Omental fat pad (tissue), 4 donors: ENCODE measurements around the gene SVEP1. TPM values are rescaled to one million over a fixed set of nuclear protein-coding genes. Genes with fewer than 3 reads are reported as not detected.
A peak's percentile ranks its signal among the peaks of the same experiment; 100 is the strongest.

ENCODE experiments used
- ATAC-seq: fragments of 150-250 bp; one replicate; pipeline ENCODE4 v1.9.1; 2016; ENCODE audit warnings: mild to moderate bottlenecking, moderate library complexity; ENCODE audit not compliant: low FRiP score
- DNase-seq: peaks from one replicate; pipeline ENCODE4 v3.0.0-alpha.2; 2019; ENCODE audit warnings: low spot score
- total RNA-seq, 4 donors: library from RNA; depleted of rRNA; stranded (reverse); fragments of >200 nt; gene quantifications; one replicate each; pipeline ENCODE4 v1.1.0, GENCODE V29; 2016
- TF ChIP-seq, protein P1 (sequence below), 3 donors: fragments of 450-650 bp; IDR thresholded peaks; one replicate each; pipeline ENCODE4 v1.5.1; 2016 to 2017; ENCODE audit warnings: antibody characterized with exemption in 3 of 3, mild to moderate bottlenecking in 3 of 3, moderate library complexity in 2 of 3

SVEP1 gene
- total RNA-seq, 4 donors from 2014 or later, result 140 to 465 (median 209) TPM

DNA sequence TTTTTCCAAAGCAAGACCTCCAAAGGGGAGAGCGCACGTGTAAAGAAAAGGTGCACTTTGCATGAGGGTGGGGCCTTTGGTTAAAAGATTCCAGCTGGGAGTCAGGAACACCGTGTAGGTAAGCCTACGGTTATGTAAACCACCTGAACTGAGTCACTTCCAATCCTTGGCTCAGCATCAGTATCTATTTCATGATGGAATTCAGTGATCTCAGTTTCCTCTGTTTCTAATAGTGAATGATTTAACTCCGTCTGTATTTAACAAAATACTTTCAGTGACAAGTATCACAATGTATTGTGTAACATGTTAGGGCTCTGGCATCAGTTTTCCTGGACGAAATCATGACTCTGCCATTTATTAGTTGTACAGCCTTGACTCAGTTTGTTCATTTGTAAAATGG, 1.3 kb upstream of the SVEP1 start:
- peak; percentile 25 for ATAC-seq
- no peak for DNase-seq
- TF ChIP-seq, protein P1, sequence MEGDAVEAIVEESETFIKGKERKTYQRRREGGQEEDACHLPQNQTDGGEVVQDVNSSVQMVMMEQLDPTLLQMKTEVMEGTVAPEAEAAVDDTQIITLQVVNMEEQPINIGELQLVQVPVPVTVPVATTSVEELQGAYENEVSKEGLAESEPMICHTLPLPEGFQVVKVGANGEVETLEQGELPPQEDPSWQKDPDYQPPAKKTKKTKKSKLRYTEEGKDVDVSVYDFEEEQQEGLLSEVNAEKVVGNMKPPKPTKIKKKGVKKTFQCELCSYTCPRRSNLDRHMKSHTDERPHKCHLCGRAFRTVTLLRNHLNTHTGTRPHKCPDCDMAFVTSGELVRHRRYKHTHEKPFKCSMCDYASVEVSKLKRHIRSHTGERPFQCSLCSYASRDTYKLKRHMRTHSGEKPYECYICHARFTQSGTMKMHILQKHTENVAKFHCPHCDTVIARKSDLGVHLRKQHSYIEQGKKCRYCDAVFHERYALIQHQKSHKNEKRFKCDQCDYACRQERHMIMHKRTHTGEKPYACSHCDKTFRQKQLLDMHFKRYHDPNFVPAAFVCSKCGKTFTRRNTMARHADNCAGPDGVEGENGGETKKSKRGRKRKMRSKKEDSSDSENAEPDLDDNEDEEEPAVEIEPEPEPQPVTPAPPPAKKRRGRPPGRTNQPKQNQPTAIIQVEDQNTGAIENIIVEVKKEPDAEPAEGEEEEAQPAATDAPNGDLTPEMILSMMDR (IDR thresholded peaks at IDR 0.05), result no peak

DNA sequence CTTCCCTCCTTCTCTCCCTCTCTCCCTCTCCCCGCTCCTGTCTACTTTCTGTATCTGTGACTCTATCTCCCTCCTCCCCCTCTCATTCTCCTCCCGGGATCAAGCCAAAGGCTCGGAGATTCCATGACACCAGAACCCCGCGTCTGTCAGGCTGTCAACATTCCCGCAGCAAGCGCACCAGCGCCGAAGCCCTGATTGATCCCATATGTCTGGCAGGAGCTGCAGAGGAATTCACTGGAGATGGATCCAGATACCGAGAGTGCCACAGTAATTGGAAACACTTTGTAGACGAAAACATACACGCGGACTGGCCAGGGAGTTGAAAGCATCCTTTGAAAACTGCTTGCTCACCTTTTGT, 300 bp upstream of the SVEP1 start:
- ATAC-seq (peak; percentile 12), DNase-seq (no peak)
- TF ChIP-seq, protein P1 (IDR thresholded peaks at IDR 0.05), result no peak

DNA sequence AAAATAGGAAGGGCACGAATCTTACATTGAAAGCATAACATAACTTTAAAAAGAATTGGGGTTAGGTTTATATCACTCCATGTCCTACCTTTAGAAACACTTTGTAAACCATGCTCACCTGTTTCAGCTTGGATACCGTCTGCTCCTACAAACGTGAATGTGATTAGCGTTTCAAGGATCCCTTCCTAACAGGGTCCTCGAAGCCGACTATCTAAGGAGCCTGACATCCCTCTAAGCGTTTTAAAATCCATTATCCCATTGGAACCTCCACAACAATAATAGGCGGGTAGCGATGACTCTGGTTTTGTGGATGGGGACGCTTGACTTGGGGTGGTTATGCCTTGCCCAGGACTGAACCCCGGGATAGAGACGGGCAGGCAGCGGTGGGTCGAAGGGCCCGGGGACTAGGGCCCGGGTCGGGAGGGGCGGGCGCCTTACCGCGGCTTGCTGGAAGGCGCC, 937 bp downstream of the SVEP1 start:
- no peak for DNase-seq
- TF ChIP-seq, protein P1 (IDR thresholded peaks at IDR 0.05), result no peak
- ATAC-seq, result peak; percentile 27

DNA sequence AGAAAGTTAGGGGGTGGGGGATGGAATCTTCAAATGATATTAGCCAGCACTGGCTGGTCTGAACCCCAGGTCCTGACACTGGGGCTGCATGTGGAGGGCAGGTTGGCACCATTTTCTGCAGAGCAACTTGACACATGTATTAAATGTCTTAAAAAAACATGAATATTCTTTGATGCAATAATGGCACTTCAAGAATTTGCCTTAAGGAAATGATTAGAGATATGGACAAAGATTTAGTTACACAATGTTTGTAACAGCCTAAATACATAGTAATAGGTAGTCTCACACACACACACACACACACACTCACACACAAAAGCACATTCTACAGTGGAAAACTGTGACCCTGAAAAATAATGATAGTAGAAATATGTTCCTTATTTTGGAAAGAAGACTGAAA, 3.6 kb downstream of the SVEP1 start:
- ATAC-seq (no peak), DNase-seq (no peak)
- TF ChIP-seq, protein P1 (IDR thresholded peaks at IDR 0.05), result no peak

DNA sequence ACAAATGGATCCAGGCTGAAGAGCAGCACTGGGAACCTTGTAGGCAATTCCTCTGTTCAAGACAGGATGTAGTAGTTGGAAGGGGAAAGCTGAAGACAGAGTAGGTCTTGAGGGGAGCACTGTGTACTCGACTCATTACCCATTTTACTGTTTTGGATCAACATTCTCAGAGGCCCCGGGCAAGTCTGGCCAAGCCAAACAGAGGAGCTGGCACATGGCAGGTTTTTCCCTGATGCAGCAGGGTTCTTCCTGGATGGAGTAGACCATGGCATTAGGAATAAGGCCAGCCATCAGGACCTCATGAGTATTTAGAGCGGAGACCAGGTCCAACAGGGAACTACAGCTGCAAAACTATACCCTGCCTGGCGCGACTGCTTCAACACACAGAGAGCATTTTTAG, 4.4 kb downstream of the SVEP1 start:
- DNase-seq, result no peak
- TF ChIP-seq, protein P1 (IDR thresholded peaks at IDR 0.05), result no peak
- no peak for ATAC-seq

DNA sequence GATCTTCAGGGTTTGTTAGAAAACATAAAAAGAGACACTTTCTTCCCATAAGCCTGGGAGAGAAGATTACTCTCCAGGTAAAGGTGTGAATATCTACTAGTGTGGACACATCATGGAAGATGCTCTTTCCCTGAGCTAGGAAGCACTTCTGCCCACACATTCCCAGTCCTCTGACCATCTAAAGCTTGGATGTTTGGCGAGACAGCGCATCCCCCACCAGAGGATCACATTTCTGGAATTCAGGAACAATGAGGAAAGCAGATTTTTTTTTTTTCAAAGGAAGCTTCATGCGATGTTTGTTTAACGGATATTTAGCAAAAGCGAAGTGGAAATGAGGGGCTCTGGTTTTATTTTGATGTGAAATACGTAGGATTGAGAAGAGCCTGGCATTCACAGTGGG, 6.2 kb downstream of the SVEP1 start:
- no peak for DNase-seq
- TF ChIP-seq, protein P1 (IDR thresholded peaks at IDR 0.05), result no peak
- ATAC-seq, result no peak

DNA sequence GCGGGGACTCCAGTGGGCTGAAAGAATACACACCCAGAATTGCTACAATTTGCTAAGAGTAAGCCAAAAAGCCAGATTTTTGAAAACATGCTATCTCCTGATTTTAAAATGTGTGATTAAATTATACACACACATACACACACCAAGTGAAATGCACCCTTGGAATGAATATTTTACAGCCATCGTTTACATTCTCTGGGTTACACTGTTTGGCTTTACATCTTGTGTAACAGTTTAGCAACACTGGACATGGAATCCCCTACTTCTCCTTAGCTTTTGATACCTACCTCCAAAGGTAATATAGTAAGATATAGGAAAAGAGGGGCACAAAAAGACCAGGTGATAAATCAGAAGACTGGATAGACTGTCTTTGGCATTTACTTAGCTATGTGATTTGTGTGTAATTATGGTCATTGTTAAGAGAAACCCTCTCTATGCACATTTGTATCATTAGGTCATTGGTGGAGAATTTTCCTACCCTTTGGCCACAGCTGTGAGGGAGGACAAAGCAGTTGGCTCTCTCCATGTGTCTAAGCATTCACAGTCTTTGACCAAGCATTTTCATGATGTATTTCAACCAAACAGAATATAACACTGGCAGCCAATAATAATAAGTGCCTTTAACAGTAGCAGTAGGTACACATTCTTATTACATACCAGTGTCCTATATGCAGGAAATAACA, 7.6 kb downstream of the SVEP1 start:
- TF ChIP-seq, protein P1 (IDR thresholded peaks at IDR 0.05), result no peak
- DNase-seq (no peak), ATAC-seq (no peak)
